ENCODE measurements around the gene PNP.

Gene PNP

GRCh38 chr14:20468764-20469241 is 403 bp upstream of the PNP start:
- no peak for TF ChIP-seq CTCF (IDR thresholded peaks at IDR 0.05; ENCODE audit: low read depth, low read length, missing control alignments)
- DNase-seq (ENCODE audit: low read depth), result no peak
- H3K4me3 ChIP-seq (ENCODE audit: low read depth, low read length), result peak overlapping the region; percentile 94; the same call in 1 of the 2 replicates

GRCh38 chr14:20469890-20470602 is 840 bp downstream of the PNP start:
- TF ChIP-seq CTCF (IDR thresholded peaks at IDR 0.05; ENCODE audit: low read depth, low read length, missing control alignments), result no peak
- H3K4me3 ChIP-seq (ENCODE audit: low read depth, low read length), result peak overlapping the region; percentile 94
- DNase-seq (ENCODE audit: low read depth), result peak; percentile 41

DNA sequence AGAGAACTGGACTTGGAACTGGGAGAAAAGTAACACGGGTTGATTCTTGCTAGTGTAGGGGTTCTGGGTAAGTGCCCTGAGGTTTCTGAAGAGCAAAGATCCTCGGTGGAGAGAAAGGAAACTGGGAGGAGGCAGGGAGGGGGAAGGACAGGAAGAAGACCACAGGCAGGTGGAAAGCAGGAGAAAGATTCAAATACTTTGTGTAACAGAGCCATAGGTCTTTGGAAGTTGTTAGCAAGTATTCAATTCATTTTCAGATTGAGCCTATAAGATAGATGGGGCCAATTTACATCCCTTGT is 1.3 kb downstream of the PNP start:
- DNase-seq (ENCODE audit: low read depth), result no peak
- no peak for TF ChIP-seq CTCF (IDR thresholded peaks at IDR 0.05; ENCODE audit: low read depth, low read length, missing control alignments)
- peak overlapping the region; percentile 94 for H3K4me3 ChIP-seq (ENCODE audit: low read depth, low read length)

DNA sequence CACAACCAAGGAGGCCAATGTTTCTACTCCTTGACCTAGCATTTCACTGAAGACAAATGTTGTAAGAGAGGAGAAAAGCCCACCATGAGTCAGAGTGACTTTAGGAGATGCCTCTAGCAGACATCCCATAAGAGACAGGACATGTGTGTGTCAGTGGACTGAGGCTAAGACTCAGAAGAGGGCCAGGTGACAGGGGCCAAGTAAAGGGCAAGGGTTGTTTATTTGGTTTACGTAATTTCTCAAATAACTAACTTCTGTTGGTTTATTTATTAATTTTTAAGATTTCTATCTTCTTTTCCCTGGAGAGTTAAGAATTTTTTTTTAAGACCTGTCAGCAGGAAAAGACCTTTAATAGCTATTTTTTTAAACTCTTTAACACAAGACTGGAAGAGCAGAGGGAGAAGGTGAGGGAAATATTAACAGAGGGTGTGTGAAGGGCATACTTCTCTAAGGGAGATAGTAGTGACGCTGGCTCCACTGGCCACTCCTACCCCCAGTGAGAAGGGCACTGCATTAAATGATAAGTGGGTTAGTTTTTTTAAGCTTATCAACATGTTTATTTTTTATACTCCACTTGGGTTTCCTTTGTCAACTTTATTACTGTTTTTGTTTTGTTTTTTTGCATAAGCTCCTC is 3.4 kb downstream of the PNP start:
- no peak for DNase-seq (ENCODE audit: low read depth)
- TF ChIP-seq CTCF (IDR thresholded peaks at IDR 0.05; ENCODE audit: low read depth, low read length, missing control alignments), result no peak
- H3K4me3 ChIP-seq (ENCODE audit: low read depth, low read length), result no peak overlapping the region

GRCh38 chr14:20476776-20477175 is 7.6 kb downstream of the PNP start:
- no peak for DNase-seq (ENCODE audit: low read depth)
- H3K4me3 ChIP-seq (ENCODE audit: low read depth, low read length), result no peak overlapping the region
- no peak for TF ChIP-seq CTCF (IDR thresholded peaks at IDR 0.05; ENCODE audit: low read depth, low read length, missing control alignments)

- TF ChIP-seq CTCF (IDR thresholded peaks at IDR 0.05; ENCODE audit: low read depth, low read length, missing control alignments), result no peak
- no peak for DNase-seq (ENCODE audit: low read depth)
- H3K4me3 ChIP-seq (ENCODE audit: low read depth, low read length), result no peak overlapping the region
These were observed 8.1 kb downstream of the PNP start for GRCh38 chr14:20477211-20477876.

Data from GM12864 (cell line).